Measurements from ENCODE around the gene SPRYD3. TPM values are rescaled to one million over a fixed set of nuclear protein-coding genes. Genes with fewer than 3 reads are reported as not detected.

The SPRYD3 gene
- polyA plus RNA-seq, 3 donors = 17.8 to 26.9 (median 21.8) TPM

DNA sequence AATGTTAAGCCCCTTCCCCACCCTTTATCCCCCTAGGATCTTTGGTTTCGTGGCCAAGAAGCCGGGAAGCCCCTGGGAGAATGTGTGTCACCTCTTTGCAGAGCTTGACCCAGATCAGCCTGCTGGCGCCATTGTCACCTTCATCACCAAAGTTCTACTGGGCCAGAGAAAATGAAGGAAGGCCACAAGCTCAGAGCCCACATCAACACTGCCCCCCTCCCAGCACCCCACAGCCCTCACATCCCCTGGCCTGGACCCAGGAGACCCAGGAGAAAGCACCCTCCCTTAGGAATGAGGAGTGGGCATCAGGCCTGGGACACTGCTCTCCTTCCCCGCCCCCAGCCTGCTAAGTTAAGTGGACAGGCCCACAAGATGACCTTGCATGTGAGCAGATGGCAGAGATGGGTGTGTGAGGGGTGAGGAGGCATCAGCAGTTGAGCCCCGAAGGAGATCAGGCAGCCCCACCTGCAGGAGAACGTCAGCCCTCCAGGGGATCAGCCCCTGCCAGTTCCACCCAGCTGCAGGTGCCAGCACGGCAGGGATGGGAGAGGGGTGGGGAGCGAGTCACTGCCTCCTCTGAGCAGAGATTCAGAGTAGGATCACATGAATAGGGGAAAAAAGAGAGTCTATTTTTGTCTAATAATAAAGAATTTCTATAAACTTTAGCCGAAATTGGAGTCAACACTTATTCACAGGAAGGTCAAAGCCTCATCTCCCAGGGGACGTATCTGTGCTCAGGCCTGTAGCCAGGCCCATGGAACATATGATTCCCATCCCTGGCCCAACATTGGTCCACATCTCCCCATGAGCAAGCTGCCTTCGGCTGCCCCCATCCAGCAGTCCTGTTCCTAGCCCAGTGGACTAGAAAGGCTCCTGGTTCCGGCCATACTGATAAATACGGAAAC, 15.2 kb downstream of the SPRYD3 start:
- H3K4me3 Mint-ChIP-seq = no peak overlapping the region
- H3K36me3 ChIP-seq (replicated peaks in 1 of 2; ENCODE audit: control insufficient read depth in 1 of 2, insufficient read depth in 2 of 2, low read length in 2 of 2) = peaks cover 37 to 51% of the 10 kb centered on the region in 2 donors
- peaks cover 0 to 1% (median 0%) of the 10 kb centered on the region in 7 donors for H3K9me3 Mint-ChIP-seq
- no peak overlapping the region for H3K27ac ChIP-seq (ENCODE audit: low read depth in 1 of 2, low read length in 2 of 2)
- H3K4me3 ChIP-seq (replicated peaks in 1 of 3; ENCODE audit: low read depth in 2 of 3, low read length in 3 of 3) = no peak overlapping the region
- H3K9me3 ChIP-seq (replicated peaks in 1 of 2; ENCODE audit: control insufficient read depth in 1 of 2, insufficient read depth in 1 of 2, low read length in 2 of 2) = no peaks in the 10 kb centered on the region
- no peak overlapping the region for H3K9ac ChIP-seq (ENCODE audit: insufficient read depth, low read length, poor library complexity, severe bottlenecking)
- H3K79me2 ChIP-seq (ENCODE audit: insufficient read depth, low read length) = no peaks in the 10 kb centered on the region
- TF ChIP-seq, protein P1, sequence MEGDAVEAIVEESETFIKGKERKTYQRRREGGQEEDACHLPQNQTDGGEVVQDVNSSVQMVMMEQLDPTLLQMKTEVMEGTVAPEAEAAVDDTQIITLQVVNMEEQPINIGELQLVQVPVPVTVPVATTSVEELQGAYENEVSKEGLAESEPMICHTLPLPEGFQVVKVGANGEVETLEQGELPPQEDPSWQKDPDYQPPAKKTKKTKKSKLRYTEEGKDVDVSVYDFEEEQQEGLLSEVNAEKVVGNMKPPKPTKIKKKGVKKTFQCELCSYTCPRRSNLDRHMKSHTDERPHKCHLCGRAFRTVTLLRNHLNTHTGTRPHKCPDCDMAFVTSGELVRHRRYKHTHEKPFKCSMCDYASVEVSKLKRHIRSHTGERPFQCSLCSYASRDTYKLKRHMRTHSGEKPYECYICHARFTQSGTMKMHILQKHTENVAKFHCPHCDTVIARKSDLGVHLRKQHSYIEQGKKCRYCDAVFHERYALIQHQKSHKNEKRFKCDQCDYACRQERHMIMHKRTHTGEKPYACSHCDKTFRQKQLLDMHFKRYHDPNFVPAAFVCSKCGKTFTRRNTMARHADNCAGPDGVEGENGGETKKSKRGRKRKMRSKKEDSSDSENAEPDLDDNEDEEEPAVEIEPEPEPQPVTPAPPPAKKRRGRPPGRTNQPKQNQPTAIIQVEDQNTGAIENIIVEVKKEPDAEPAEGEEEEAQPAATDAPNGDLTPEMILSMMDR (IDR thresholded peaks at IDR 0.05) = no peak
- no peaks in the 10 kb centered on the region for H3K27me3 ChIP-seq (ENCODE audit: control insufficient read depth in 2 of 2, insufficient read depth in 2 of 2, low read length in 2 of 2)
- H3K36me3 Mint-ChIP-seq = peaks cover 55 to 59% of the 10 kb centered on the region in 2 donors
- H3K27me3 Mint-ChIP-seq (ENCODE audit: low read depth in 3 of 3) = peaks cover 0 to 10% (median 6%) of the 10 kb centered on the region in 3 donors
- H3K27ac Mint-ChIP-seq = peak overlapping the region in 1 of 7 donors; percentile 15
- H3K4me1 ChIP-seq (ENCODE audit: control insufficient read depth in 1 of 2, insufficient read depth in 2 of 2, low read length in 2 of 2) = peaks cover 4 to 8% of the 10 kb centered on the region in 2 donors
- no peak for DNase-seq
- H4K20me1 ChIP-seq (ENCODE audit: insufficient read depth, low read length) = peaks cover 16% of the 10 kb centered on the region
- WGBS (ENCODE audit: insufficient coverage) = 94% methylated on average over 7 of the region's 13 CpGs
- intact Hi-C loops (cut with micrococcal nuclease) = no loop called here
- no peak overlapping the region for H2AFZ ChIP-seq (ENCODE audit: insufficient read depth, low read depth, low read length, poor library complexity, severe bottlenecking)
- H3K4me2 ChIP-seq (replicated peaks; ENCODE audit: extremely low read depth, low read length, poor library complexity, severe bottlenecking) = no peak overlapping the region
- peaks cover 14% of the 10 kb centered on the region for H3K4me1 Mint-ChIP-seq

DNA sequence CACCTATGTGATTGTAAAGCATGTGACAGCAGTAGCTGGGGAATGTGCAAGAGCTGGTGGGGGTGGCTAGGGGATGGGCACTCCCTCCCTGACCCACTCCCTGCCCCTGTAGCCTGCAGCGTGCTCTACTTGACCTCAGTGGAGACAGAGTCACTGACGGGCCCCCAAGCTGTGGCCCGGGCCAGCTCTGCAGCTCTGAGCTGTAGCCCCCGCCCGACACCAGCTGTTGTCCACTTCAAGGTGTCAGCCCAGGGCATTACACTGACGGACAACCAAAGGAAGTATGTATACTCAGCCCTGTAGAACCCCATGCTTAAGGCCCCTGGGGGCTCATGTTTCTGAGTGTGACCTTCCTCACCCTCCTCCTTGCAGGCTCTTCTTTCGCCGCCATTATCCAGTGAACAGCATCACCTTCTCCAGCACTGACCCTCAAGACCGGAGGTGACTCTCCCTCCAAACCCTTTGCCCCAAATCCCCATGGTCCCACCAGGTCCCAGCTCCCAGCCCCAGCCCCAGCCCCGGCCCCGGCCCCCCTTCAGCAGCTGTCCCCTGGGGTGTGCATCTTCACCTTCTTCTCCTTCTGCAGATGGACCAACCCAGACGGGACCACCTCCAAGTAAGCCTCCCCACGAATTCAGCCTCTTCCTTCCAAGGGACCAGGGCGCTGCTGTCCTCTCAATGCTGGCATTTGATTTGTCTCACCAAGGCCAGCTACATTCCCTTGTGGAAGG, 16.0 kb downstream of the SPRYD3 start:
- H3K27me3 ChIP-seq (ENCODE audit: control insufficient read depth in 2 of 2, insufficient read depth in 2 of 2, low read length in 2 of 2) = no peaks in the 10 kb centered on the region
- intact Hi-C loops (cut with micrococcal nuclease) = no loop called here
- no peaks in the 10 kb centered on the region for H3K79me2 ChIP-seq (ENCODE audit: insufficient read depth, low read length)
- Mint-ChIP-seq H3K4me3 (no peak overlapping the region), H3K27me3 (ENCODE audit: low read depth in 3 of 3) (peaks cover 0 to 10% (median 6%) of the 10 kb centered on the region in 3 donors), H3K36me3 (peaks cover 47 to 51% of the 10 kb centered on the region in 2 donors), H3K4me1 (peaks cover 9% of the 10 kb centered on the region), H3K9me3 (peaks cover 0 to 1% (median 0%) of the 10 kb centered on the region in 7 donors), H3K27ac (no peak overlapping the region)
- H2AFZ ChIP-seq (ENCODE audit: insufficient read depth, low read depth, low read length, poor library complexity, severe bottlenecking) = no peak overlapping the region
- TF ChIP-seq, protein P1 (IDR thresholded peaks at IDR 0.05) = no peak
- H3K27ac ChIP-seq (ENCODE audit: low read depth in 1 of 2, low read length in 2 of 2) = no peak overlapping the region
- no peak overlapping the region for H3K4me3 ChIP-seq (replicated peaks in 1 of 3; ENCODE audit: low read depth in 2 of 3, low read length in 3 of 3)
- peaks cover 32 to 43% of the 10 kb centered on the region in 2 donors for H3K36me3 ChIP-seq (replicated peaks in 1 of 2; ENCODE audit: control insufficient read depth in 1 of 2, insufficient read depth in 2 of 2, low read length in 2 of 2)
- H3K9ac ChIP-seq (ENCODE audit: insufficient read depth, low read length, poor library complexity, severe bottlenecking) = no peak overlapping the region
- H4K20me1 ChIP-seq (ENCODE audit: insufficient read depth, low read length) = peaks cover 16% of the 10 kb centered on the region
- 95% methylated on average over 12 of the region's 14 CpGs for WGBS (ENCODE audit: insufficient coverage)
- peaks cover 4 to 7% of the 10 kb centered on the region in 2 donors for H3K4me1 ChIP-seq (ENCODE audit: control insufficient read depth in 1 of 2, insufficient read depth in 2 of 2, low read length in 2 of 2)
- no peak for DNase-seq
- H3K9me3 ChIP-seq (replicated peaks in 1 of 2; ENCODE audit: control insufficient read depth in 1 of 2, insufficient read depth in 1 of 2, low read length in 2 of 2) = no peaks in the 10 kb centered on the region
- no peak overlapping the region for H3K4me2 ChIP-seq (replicated peaks; ENCODE audit: extremely low read depth, low read length, poor library complexity, severe bottlenecking)
